Measurements from ENCODE around the gene BRI3BP. TPM values are rescaled to one million over a fixed set of nuclear protein-coding genes. Genes with fewer than 3 reads are reported as not detected.
"Not testable (repeated sequence)": the region's sequence is repeated elsewhere in the genome, so short reads cannot be mapped to it uniquely, and the experiment has no call there.

Gene BRI3BP
- total RNA-seq, 6 experiments from 2014 or later = 4.7 to 11.4 (median 6.7) TPM

DNA sequence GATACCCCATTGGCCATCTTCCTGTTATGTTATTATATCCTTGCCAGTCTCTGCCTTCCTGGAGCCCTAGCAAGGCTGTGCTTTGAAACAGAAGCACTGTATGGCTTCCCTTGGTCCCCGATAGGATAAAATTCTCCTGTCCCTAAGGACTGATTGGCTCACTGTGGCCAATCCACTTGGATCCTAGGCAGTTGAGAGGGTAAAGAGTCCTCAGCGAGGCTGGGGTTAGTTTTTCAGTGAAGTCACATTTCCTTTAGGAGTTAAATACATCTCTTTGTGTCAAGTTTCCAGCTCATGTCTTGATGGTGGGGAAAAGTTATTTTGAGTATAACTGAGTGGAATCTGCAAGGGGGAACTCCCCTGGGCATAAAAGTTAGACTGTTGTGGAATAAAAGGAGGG lies 79.1 kb downstream of the BRI3BP start:
- WGBS (ENCODE audit: insufficient coverage, low coverage, low lambda C conversion rate, missing lambda C conversion rate) = 95% methylated on average over 2 of the region's 2 CpGs
- H3K27ac ChIP-seq = no peak overlapping the region
- no peaks in the 10 kb centered on the region for H3K9me3 ChIP-seq
- ATAC-seq = no peak
- no peak for DNase-seq
- H3K4me1 ChIP-seq = no peaks in the 10 kb centered on the region
- H3K36me3 ChIP-seq = peaks cover 0 to 1% (median 0%) of the 10 kb centered on the region in 4 donors
- no peak for TF ChIP-seq POLR2A (IDR thresholded peaks at IDR 0.05)
- TF ChIP-seq, protein P1, sequence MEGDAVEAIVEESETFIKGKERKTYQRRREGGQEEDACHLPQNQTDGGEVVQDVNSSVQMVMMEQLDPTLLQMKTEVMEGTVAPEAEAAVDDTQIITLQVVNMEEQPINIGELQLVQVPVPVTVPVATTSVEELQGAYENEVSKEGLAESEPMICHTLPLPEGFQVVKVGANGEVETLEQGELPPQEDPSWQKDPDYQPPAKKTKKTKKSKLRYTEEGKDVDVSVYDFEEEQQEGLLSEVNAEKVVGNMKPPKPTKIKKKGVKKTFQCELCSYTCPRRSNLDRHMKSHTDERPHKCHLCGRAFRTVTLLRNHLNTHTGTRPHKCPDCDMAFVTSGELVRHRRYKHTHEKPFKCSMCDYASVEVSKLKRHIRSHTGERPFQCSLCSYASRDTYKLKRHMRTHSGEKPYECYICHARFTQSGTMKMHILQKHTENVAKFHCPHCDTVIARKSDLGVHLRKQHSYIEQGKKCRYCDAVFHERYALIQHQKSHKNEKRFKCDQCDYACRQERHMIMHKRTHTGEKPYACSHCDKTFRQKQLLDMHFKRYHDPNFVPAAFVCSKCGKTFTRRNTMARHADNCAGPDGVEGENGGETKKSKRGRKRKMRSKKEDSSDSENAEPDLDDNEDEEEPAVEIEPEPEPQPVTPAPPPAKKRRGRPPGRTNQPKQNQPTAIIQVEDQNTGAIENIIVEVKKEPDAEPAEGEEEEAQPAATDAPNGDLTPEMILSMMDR (IDR thresholded peaks at IDR 0.05) = no peak
- H3K4me3 ChIP-seq = no peak overlapping the region
- intact Hi-C loops (cut with DNase I) = no loop called here
- no peaks in the 10 kb centered on the region for H3K27me3 ChIP-seq

DNA sequence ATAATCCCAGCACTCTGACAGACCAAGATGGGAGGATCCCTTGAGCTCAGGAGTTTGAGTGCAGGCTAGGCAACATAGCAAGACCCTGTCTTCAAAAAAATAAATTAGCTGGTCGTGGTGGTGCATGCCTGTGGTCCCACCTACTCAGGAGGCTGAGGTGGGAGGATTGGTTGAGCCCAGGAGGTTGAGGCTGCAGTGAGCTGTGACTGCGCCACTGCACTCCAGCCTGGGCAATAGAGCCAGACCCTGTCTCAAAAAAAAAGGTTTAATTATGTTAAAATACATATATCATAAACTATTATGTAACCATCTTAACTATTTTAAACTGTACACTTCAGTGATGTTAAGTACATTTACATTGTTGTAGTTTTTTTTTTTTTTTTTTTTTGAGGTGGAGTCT lies 80.8 kb downstream of the BRI3BP start:
- H3K9me3 ChIP-seq; H3K27ac ChIP-seq; ATAC-seq; intact Hi-C loops (cut with DNase I); H3K4me1 ChIP-seq; DNase-seq; H3K36me3 ChIP-seq; H3K4me3 ChIP-seq; H3K27me3 ChIP-seq: not testable (repeated sequence)
- 65% methylated on average over 2 of the region's 2 CpGs for WGBS (ENCODE audit: insufficient coverage, low coverage, low lambda C conversion rate, missing lambda C conversion rate)

DNA sequence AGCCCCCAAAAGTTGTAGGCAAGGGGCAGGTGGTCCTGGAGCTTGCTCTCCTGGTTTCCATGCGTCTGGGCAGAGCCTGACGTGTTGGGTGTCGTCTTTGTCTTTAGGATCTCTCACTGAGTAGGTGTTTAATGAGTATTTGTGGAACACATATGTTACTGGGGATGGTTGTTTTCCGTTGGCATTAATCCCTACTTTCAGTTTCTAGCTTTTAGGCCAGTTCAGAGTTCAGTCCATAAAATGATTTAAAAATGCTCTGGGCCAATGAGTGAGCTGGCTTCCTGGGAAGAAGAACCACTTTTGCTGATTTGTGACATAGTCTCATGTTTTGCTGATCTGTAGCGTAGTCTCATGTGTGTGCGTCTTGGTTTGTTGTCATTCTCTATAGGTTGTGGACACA lies 82.7 kb downstream of the BRI3BP start:
- TF ChIP-seq POLR2A (IDR thresholded peaks at IDR 0.05) = no peak
- TF ChIP-seq, protein P1 (IDR thresholded peaks at IDR 0.05) = no peak
- peaks cover 0 to 6% (median under 1%) of the 10 kb centered on the region in 4 donors for H3K36me3 ChIP-seq
- ATAC-seq = no peak

DNA sequence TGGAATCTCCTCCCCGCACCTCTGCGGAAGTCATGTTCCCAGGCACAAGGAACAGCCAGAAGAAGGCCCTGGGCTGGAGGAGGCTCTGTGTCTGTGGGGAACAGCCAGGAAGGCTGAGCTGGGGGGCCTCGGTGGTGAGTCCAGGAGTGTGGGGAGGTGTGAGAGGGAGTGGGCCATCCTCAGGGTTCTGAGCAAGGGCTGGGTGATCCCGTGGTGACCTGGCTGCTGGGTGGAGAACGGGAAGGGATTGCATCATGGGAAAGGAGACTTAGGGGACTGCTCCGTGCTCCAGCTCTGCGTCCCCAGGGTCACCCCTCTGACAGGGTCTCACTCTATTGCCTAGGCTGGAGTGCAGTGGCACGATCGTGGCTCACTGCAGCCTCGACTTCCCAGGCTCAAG lies 85.6 kb downstream of the BRI3BP start:
- peaks cover 0 to 6% (median under 1%) of the 10 kb centered on the region in 4 donors for H3K36me3 ChIP-seq
- no peaks in the 10 kb centered on the region for H3K27me3 ChIP-seq
- TF ChIP-seq POLR2A (IDR thresholded peaks at IDR 0.05) = no peak
- TF ChIP-seq, protein P1 (IDR thresholded peaks at IDR 0.05) = no peak
- WGBS (ENCODE audit: insufficient coverage, low coverage, low lambda C conversion rate, missing lambda C conversion rate) = 78% methylated on average over 6 of the region's 10 CpGs
- no peaks in the 10 kb centered on the region for H3K4me1 ChIP-seq
- H3K9me3 ChIP-seq = no peaks in the 10 kb centered on the region
- H3K4me3 ChIP-seq = no peak overlapping the region
- intact Hi-C loops (cut with DNase I) = no loop called here
- H3K27ac ChIP-seq = no peak overlapping the region
- ATAC-seq = no peak
- DNase-seq = no peak

More for the DNA sequence above, 82.7 kb downstream of the BRI3BP start:
- no peaks in the 10 kb centered on the region for H3K4me1 ChIP-seq
- no peak overlapping the region for H3K27ac ChIP-seq
- 94% methylated on average over 6 of the region's 6 CpGs for WGBS (ENCODE audit: insufficient coverage, low coverage, low lambda C conversion rate, missing lambda C conversion rate)
- H3K9me3 ChIP-seq = no peaks in the 10 kb centered on the region
- intact Hi-C loops (cut with DNase I) = no loop called here
- H3K27me3 ChIP-seq = no peaks in the 10 kb centered on the region
- no peak for DNase-seq
- H3K4me3 ChIP-seq = no peak overlapping the region

DNA sequence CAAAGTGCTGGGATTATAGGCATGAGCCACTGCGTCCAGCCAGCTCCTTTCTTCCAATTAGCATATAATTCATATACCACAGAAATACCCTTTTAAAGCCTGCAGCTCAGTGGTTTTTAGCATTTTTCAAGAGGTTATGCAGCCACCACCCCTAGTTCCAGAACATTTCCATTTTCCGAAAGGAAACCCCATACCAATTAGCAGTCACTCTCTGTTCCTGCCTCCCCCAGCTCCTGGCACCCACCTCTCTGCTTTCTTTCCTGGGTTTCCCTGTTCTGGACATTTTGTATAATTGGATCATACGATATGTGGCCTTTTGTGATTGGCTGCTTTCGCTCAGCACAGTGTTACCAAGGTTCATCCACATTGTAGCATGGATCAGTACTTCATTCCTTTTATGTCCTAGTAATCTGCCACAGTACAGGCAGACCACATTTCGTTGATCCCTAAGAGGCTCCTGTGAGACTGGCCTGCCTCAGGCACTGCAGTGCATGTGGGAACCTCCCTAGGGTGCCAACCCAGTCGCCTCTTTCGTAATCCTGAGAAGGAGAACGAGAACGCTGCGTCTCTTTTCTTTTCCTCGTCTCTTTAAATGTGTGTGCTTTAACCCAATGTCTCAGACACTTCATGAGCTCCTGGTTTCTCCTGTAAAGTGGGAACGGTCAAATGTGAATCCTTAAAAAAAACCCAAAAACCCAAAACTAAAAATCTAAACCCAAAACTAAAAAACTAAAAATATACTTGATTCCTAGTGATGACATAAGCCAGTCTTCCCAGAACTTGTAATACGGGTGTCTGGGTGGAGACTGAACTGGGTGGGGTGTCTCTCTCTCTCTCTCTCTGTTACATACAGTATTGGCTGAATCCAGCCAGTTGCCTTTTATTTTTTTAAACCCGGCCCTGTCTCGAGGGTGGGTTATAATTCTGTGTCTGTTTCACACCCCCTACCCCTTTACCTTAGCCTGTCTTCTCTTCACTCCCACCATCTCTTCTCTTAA lies 86.5 kb downstream of the BRI3BP start:
- no peak for TF ChIP-seq POLR2A (IDR thresholded peaks at IDR 0.05)
- TF ChIP-seq, protein P1 (IDR thresholded peaks at IDR 0.05) = no peak
- intact Hi-C loops (cut with DNase I) = no loop called here
- DNase-seq (no peak), ATAC-seq (no peak)
- H3K4me3 ChIP-seq = no peak overlapping the region
- H3K36me3 ChIP-seq = peaks cover 0 to 6% (median 0%) of the 10 kb centered on the region in 4 donors
- H3K4me1 ChIP-seq = no peaks in the 10 kb centered on the region
- 84% methylated on average over 13 of the region's 15 CpGs for WGBS (ENCODE audit: insufficient coverage, low coverage, low lambda C conversion rate, missing lambda C conversion rate)
- no peak overlapping the region for H3K27ac ChIP-seq
- no peaks in the 10 kb centered on the region for H3K27me3 ChIP-seq
- no peaks in the 10 kb centered on the region for H3K9me3 ChIP-seq

Measured in right lobe of liver (tissue), 6 donors.